ENCODE data around the gene SAP30.
A peak's percentile ranks its signal among the peaks of the same experiment; 100 is the strongest.

SAP30 gene

GRCh38 chr4:173370477-173371291, at the start of gene SAP30:
TSS of gene SAP30 (plus strand) at chr4:173370954. CDS start at chr4:173371183, 229 bp downstream.
- DNase-seq (ENCODE audit: low read depth in 3 of 3) = peak; percentile 94 to 96 (median 95)

GRCh38 chr4:173325007-173325736, 45.6 kb upstream of the SAP30 start:
- no peak for DNase-seq (ENCODE audit: low read depth in 3 of 3)

GRCh38 chr4:173328236-173328901, 42.4 kb upstream of the SAP30 start:
- no peak for DNase-seq (ENCODE audit: low read depth in 3 of 3)

GRCh38 chr4:173330590-173330989, 40.2 kb upstream of the SAP30 start:
- DNase-seq (ENCODE audit: low read depth in 3 of 3) = no peak

- no peak for DNase-seq (ENCODE audit: low read depth in 3 of 3)
Observed at GRCh38 chr4:173332021-173332487, 38.7 kb upstream of the SAP30 start.

- DNase-seq (ENCODE audit: low read depth in 3 of 3) = peak in 1 of 3 experiments; percentile 1
Observed at GRCh38 chr4:173332963-173333657, 37.6 kb upstream of the SAP30 start.

GRCh38 chr4:173333658-173334084, 37.1 kb upstream of the SAP30 start:
- peak in 2 of 3 experiments; percentile 10 to 22 for DNase-seq (ENCODE audit: low read depth in 3 of 3)

GRCh38 chr4:173334085-173334890, 36.5 kb upstream of the SAP30 start, which contains the start of gene HMGB2:
TSS of gene HMGB2 (minus strand) at chr4:173334358. CDS start at chr4:173333649, 709 bp downstream.
- peak; percentile 99 for DNase-seq (ENCODE audit: low read depth in 3 of 3)

GRCh38 chr4:173334891-173335752, 35.6 kb upstream of the SAP30 start:
- DNase-seq (ENCODE audit: low read depth in 3 of 3) = peak in 1 of 3 experiments; percentile 8

- no peak for DNase-seq (ENCODE audit: low read depth in 3 of 3)
Observed at GRCh38 chr4:173337463-173337862, 33.3 kb upstream of the SAP30 start.

- no peak for DNase-seq (ENCODE audit: low read depth in 3 of 3)
Observed at GRCh38 chr4:173343832-173344397, 26.8 kb upstream of the SAP30 start.

GRCh38 chr4:173345648-173346047, 25.1 kb upstream of the SAP30 start:
- no peak for DNase-seq (ENCODE audit: low read depth in 3 of 3)

GRCh38 chr4:173346074-173346473, 24.7 kb upstream of the SAP30 start:
- no peak for DNase-seq (ENCODE audit: low read depth in 3 of 3)

GRCh38 chr4:173347467-173347866, 23.3 kb upstream of the SAP30 start:
- no peak for DNase-seq (ENCODE audit: low read depth in 3 of 3)

GRCh38 chr4:173357939-173358338, 12.8 kb upstream of the SAP30 start:
- DNase-seq (ENCODE audit: low read depth in 3 of 3) = no peak

- no peak for DNase-seq (ENCODE audit: low read depth in 3 of 3)
Observed at GRCh38 chr4:173360587-173361221, 10.1 kb upstream of the SAP30 start.

GRCh38 chr4:173362666-173363065, 8.1 kb upstream of the SAP30 start:
- no peak for DNase-seq (ENCODE audit: low read depth in 3 of 3)

- DNase-seq (ENCODE audit: low read depth in 3 of 3) = no peak
Observed at GRCh38 chr4:173365359-173365996, 5.3 kb upstream of the SAP30 start.

All from stimulated activated CD4-positive, alpha-beta T cell treated with anti-CD3 and anti-CD28 coated beads, TNF-alpha, amount 100 ng/mL, for 4 hours (primary cell).